DMS79 treated with DMSO at 0.1 percent for 48 hours (cell line): Measurements from ENCODE around the gene ATRAID.
A peak's percentile ranks its signal among the peaks of the same experiment; 100 is the strongest.
"Not testable (repeated sequence)": the region's sequence is repeated elsewhere in the genome, so short reads cannot be mapped to it uniquely, and the experiment has no call there.

Experiments
- DNase-seq: peaks from one replicate; lab custom pipeline; 2025; lab: John Stamatoyannopoulos, UW

The ATRAID gene

GRCh38 chr2:27194538-27195354, 17.1 kb upstream of the ATRAID start:
- DNase-seq = no peak

GRCh38 chr2:27195799-27196198, 16.0 kb upstream of the ATRAID start:
- DNase-seq = not testable (repeated sequence)

GRCh38 chr2:27198068-27198467, 13.8 kb upstream of the ATRAID start:
- not testable (repeated sequence) for DNase-seq

GRCh38 chr2:27198627-27199026, 13.2 kb upstream of the ATRAID start:
- DNase-seq = no peak

- DNase-seq = no peak
Observed at GRCh38 chr2:27199241-27199640, 12.6 kb upstream of the ATRAID start.

- DNase-seq = no peak
Observed at GRCh38 chr2:27201675-27202074, 10.2 kb upstream of the ATRAID start.

GRCh38 chr2:27202854-27203253, 9.0 kb upstream of the ATRAID start:
- no peak for DNase-seq

- DNase-seq = no peak
Observed at GRCh38 chr2:27203741-27204140, 8.1 kb upstream of the ATRAID start.

GRCh38 chr2:27204566-27204965, 7.3 kb upstream of the ATRAID start:
- no peak for DNase-seq

- DNase-seq = no peak
Observed at GRCh38 chr2:27205206-27205605, 6.6 kb upstream of the ATRAID start.

GRCh38 chr2:27206346-27206745, 5.5 kb upstream of the ATRAID start:
- DNase-seq = no peak

GRCh38 chr2:27208486-27209050, 3.3 kb upstream of the ATRAID start:
- no peak for DNase-seq

GRCh38 chr2:27209621-27210401, 2.0 kb upstream of the ATRAID start:
- DNase-seq = no peak

GRCh38 chr2:27211241-27211942, 449 bp upstream of the ATRAID start:
- DNase-seq = no peak

- peak; percentile 73 for DNase-seq
Observed at GRCh38 chr2:27212626-27213471, 1.0 kb downstream of the ATRAID start.

GRCh38 chr2:27214941-27215340, 3.1 kb downstream of the ATRAID start:
- DNase-seq = no peak

- DNase-seq = no peak
Observed at GRCh38 chr2:27216416-27217137, 4.7 kb downstream of the ATRAID start.

GRCh38 chr2:27217173-27218121, 5.6 kb downstream of the ATRAID start, which contains the start of gene CAD:
Gene CAD, plus strand, starts transcription at chr2:27217369. Its CDS starts 183 bp downstream, at chr2:27217552.
- DNase-seq = peak; percentile 75

- no peak for DNase-seq
Observed at GRCh38 chr2:27218614-27219013, 6.8 kb downstream of the ATRAID start.
